K562 (cell line): Measurements from ENCODE around the gene EEFSEC. TPM values are rescaled to one million over a fixed set of nuclear protein-coding genes. Genes with fewer than 3 reads are reported as not detected.

Source experiments
- ATAC-seq: fragments of 200-7000 bp; cut with Tn5 transposase; 3 replicates; pipeline ENCODE4 v1.9.1; 2020; ENCODE audit warnings: moderate library complexity
- BruUV-seq: library from RNA; stranded (reverse); fragments of 400-500 nt; replicated peaks from 2 replicates; lab custom pipeline; 2021; lab: Mats Ljungman, UMichigan
- CTCF ChIA-PET: fragments of 300-600 bp; formaldehyde crosslinking; extraction: SDS; loops from one replicate; lab custom pipeline; 2021; ENCODE audit warnings: low intra/inter-chr PET ratio; lab: Yijun Ruan, JAX
- POLR2A ChIA-PET: fragments of 300-600, 350-650 bp; sonication (Branson Sonifier 250); formaldehyde crosslinking; extraction: SDS; loops from one replicate; lab custom pipeline; 2021; ENCODE audit warnings: antibody characterized with exemption, inconsistent platforms; lab: Yijun Ruan, JAX
- DNase-seq, 4 experiments: peaks; one replicate each; pipeline versions ENCODE4 v3.0.0 to v3.0.0-alpha.2; 2011 to 2018; ENCODE audit warnings: low spot score in 3 of 4, mixed read lengths in 3 of 4; ENCODE audit errors: extremely low read depth in 1 of 4
- FAIRE-seq: peaks from 2 replicates; lab custom pipeline; 2011; peaks lifted over from hg19 to GRCh38; lab: Jason Lieb, UNC
- H2AFZ ChIP-seq: 2 replicates; pipeline ENCODE4 v1.6.0; 2011; ENCODE audit warnings: low read depth, low read length, control low read depth, inconsistent platforms
- H3K27ac ChIP-seq: fragments of 200-600 bp; 3 replicates; pipeline ENCODE4 v1.8.0; 2011; ENCODE audit warnings: low read depth, mild to moderate bottlenecking, control low read depth, inconsistent platforms, low read length, moderate library complexity, mixed read lengths; ENCODE audit errors: extremely low read depth
- H3K27me3 ChIP-seq, 2 experiments: fragments of 300-600 bp in 1 of 2; 2 replicates in 1 of 2; 3 replicates in 1 of 2; pipeline versions ENCODE4 v1.6.0 to v1.8.0; 2011; ENCODE audit warnings: inconsistent platforms in 2 of 2, low read length in 2 of 2, mild to moderate bottlenecking in 1 of 2, mixed read lengths in 1 of 2, moderate library complexity in 1 of 2; ENCODE audit not compliant: control insufficient read depth in 2 of 2, insufficient read depth in 2 of 2
- H3K36me3 ChIP-seq: fragments of 300-600 bp; 3 replicates; pipeline ENCODE4 v1.8.0; 2011; ENCODE audit warnings: mild to moderate bottlenecking, low read length, inconsistent platforms; ENCODE audit not compliant: control insufficient read depth, insufficient read depth
- H3K4me1 ChIP-seq, 2 experiments: fragments of 200-600 bp in 1 of 2; replicated peaks in 1 of 2; 2 replicates in 1 of 2; 3 replicates in 1 of 2; pipeline versions ENCODE4 v1.5.1 to v1.8.0; 2011; ENCODE audit warnings: inconsistent platforms in 2 of 2, low read length in 2 of 2, mild to moderate bottlenecking in 1 of 2, mixed read lengths in 1 of 2, moderate library complexity in 1 of 2; ENCODE audit not compliant: control insufficient read depth in 2 of 2, insufficient read depth in 2 of 2
- H3K4me2 ChIP-seq: 2 replicates; pipeline ENCODE4 v1.6.1; 2011; ENCODE audit warnings: low read length, control low read depth, inconsistent platforms, mixed read lengths; ENCODE audit not compliant: insufficient read depth
- H3K4me3 ChIP-seq: fragments of 200-600 bp; sonication (generic), shearing (Covaris generic); 2 replicates; pipeline ENCODE4 v1.5.1; 2016; ENCODE audit warnings: control low read depth, inconsistent platforms
- H3K79me2 ChIP-seq: fragments of 200-600 bp; 3 replicates; pipeline ENCODE4 v1.8.0; 2011; ENCODE audit warnings: low read length, inconsistent platforms; ENCODE audit not compliant: control insufficient read depth, insufficient read depth
- H3K9ac ChIP-seq, 2 experiments: 2 replicates each; pipeline versions ENCODE4 v1.6.0 to v1.6.1; 2011; ENCODE audit warnings: low read depth in 2 of 2, low read length in 2 of 2, control low read depth in 1 of 2, inconsistent platforms in 1 of 2, mild to moderate bottlenecking in 1 of 2, mixed read lengths in 1 of 2; ENCODE audit not compliant: insufficient read depth in 1 of 2
- H3K9me1 ChIP-seq: one replicate; pipeline ENCODE4 v1.6.0; 2011; ENCODE audit warnings: inconsistent platforms, mild to moderate bottlenecking, low read length, moderate library complexity; ENCODE audit not compliant: control insufficient read depth, insufficient read depth
- H3K9me3 ChIP-seq: replicated peaks from 2 replicates; pipeline ENCODE4 v1.5.1; 2011; ENCODE audit warnings: low read depth, low read length, inconsistent platforms; ENCODE audit not compliant: control insufficient read depth, insufficient read depth
- H4K20me1 ChIP-seq: replicated peaks from 2 replicates; pipeline ENCODE4 v1.6.1; 2011; ENCODE audit warnings: low read length, inconsistent platforms, mixed read lengths; ENCODE audit not compliant: control insufficient read depth, insufficient read depth
- EHMT2 ChIP-seq: fragments of 450-650 bp; IDR thresholded peaks from 2 replicates; pipeline ENCODE4 v1.6.1; 2018; ENCODE audit warnings: antibody characterized with exemption
- MTA1 ChIP-seq: fragments of 450-650 bp; IDR thresholded peaks from 2 replicates; pipeline ENCODE4 v1.6.1; 2017; ENCODE audit warnings: borderline replicate concordance
- NFATC3 ChIP-seq: fragments of 450-650 bp; IDR thresholded peaks from 2 replicates; pipeline ENCODE4 v1.6.1; 2017; ENCODE audit warnings: mild to moderate bottlenecking
- NFIC ChIP-seq: fragments of 450-650 bp; IDR thresholded peaks from 2 replicates; pipeline ENCODE4 v1.6.1; 2017; ENCODE audit warnings: mild to moderate bottlenecking, inconsistent platforms
- REST ChIP-seq, 2 experiments: fragments of 450-650 bp; formaldehyde crosslinking in 1 of 2; IDR thresholded peaks; 2 replicates each; pipeline versions ENCODE4 v1.4.0 to v1.6.1; 2014 to 2020; ENCODE audit warnings: mild to moderate bottlenecking in 2 of 2, borderline replicate concordance in 1 of 2, low read depth in 1 of 2
- WGBS: fragments of 100-300 bp; shearing (Covaris generic); methylation state at CpG from one replicate; pipeline ENCODE4 v1.1.6; 2016; ENCODE audit warnings: low coverage, mixed read lengths; ENCODE audit not compliant: insufficient coverage; ENCODE audit errors: missing lambda C conversion rate; 5-methylcytosine and 5-hydroxymethylcytosine counted together
- in situ Hi-C: fragments of 300-500 bp; cut with MboI; formaldehyde crosslinking; loops from 4 replicates; pipeline ENCODE4 v1.15.0; 2018; ENCODE audit warnings: inconsistent platforms, mixed read lengths
- intact Hi-C: fragments of 100-400 bp; cut with micrococcal nuclease; formaldehyde crosslinking; loops from 2 replicates; pipeline ENCODE4 v1.14.2; 2022
- polyA plus RNA-seq, 8 experiments: library from polyadenylated mRNA; depleted of rRNA in 4 of 8; stranded (reverse) in 5 of 8; unstranded in 3 of 8; fragments of >200 nt; fragmentation: Nextera tagmentation in 2 of 8; fragmentation: Illumina TruSeq in 1 of 8; extraction: Ambion mirVana in 2 of 8; extraction: Trizol in 1 of 8; gene quantifications; 2 replicates each; pipeline versions ENCODE4 v1.2.1 to v1.2.3, GENCODE V29; 2011 to 2014; ENCODE audit warnings: inconsistent platforms in 1 of 8, missing spikeins in 1 of 8
- total RNA-seq, 7 experiments: library from RNA; depleted of rRNA in 6 of 7; stranded (reverse); fragments of >200 nt in 6 of 7; fragmentation: Illumina TruSeq in 2 of 7; extraction: Trizol in 2 of 7; gene quantifications; 2 replicates each; pipeline versions ENCODE4 v1.2.1 to v1.2.3, GENCODE V29; 2011 to 2021; ENCODE audit warnings: low replicate concordance in 1 of 7

The EEFSEC gene
- total and polyA plus RNA-seq, 9 of the 15 experiments (the other 6 are each of a cell fraction or from before 2014, with no cell fraction given), result 0.35 to 11.8 (median 7.7) TPM

- no TSS peak for BruUV-seq
- Histone ChIP-seq H3K27ac (no peak overlapping the region), H3K36me3 (no peaks in the 10 kb centered on the region), H3K79me2 (no peaks in the 10 kb centered on the region), H3K9me3 (no peaks in the 10 kb centered on the region), H3K9ac (peak overlapping the region in 1 of 2 experiments; percentile 82; a peak in 2 of 4 replicates), H2AFZ (no peak overlapping the region), H3K4me2 (no peak overlapping the region; the same call in 1 of the 2 replicates), H4K20me1 (no peaks in the 10 kb centered on the region), H3K9me1 (no peaks in the 10 kb centered on the region), H3K27me3 (no peaks in the 10 kb centered on the region), H3K4me1 (peaks cover 13 to 53% of the 10 kb centered on the region in 2 experiments; a peak in 4 of 5 replicates), H3K4me3 (no peak overlapping the region)
- in situ Hi-C loops (loop anchor here (10.0 kb wide), 1 partner anchor 220 kb away; no protein-coding TSS in a partner anchor), intact Hi-C loops (no loop called here)
- TF ChIP-seq NFATC3, result no peak
- FAIRE-seq, result no peak
- DNase-seq, result no peak
- POLR2A ChIA-PET, result interaction anchor here (0.6 kb wide), 1 partner anchor 53 kb away, joined by 3 read pairs; no protein-coding TSS in a partner anchor
- CTCF ChIA-PET, result no interaction called here
- no peak; the same call in 2 of the 3 replicates for ATAC-seq
- WGBS, result 86% methylated on average over 5 of the region's 6 CpGs
Measured at GRCh38 chr3:128395046-128395445, 241.8 kb downstream of the EEFSEC start.

DNA sequence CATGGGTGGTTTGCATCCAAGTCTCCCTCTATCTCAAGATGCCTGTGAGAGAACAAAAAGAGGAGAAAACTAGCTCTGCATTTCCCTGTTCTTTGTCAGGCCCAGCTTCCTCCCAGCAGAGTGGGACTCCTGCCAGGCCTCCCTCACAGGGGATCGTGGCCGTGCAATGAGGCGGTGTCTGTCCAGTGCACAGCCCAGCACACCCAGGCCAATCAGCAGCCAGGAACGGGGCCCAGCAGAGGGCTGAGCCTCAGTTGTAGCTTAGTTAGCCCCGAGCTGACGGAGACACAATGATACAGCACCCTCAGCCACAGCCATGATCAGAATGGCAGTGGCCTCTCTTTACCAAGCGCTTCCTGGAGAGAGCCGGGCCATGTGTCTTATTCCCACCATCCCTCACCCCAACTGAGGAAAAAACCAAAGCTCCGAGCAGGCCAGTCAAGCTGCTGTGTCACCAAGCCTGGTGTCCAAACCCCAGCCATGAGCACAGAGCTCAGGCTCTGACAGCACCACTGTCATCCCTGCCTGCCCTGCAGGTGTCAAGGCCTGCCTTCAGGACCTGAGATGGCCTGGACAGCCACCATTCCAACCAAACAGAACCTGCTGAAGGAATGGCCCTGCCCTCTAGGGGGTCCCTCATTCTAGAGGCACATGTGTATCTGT, 242.3 kb downstream of the EEFSEC start:
- Histone ChIP-seq H3K36me3 (no peaks in the 10 kb centered on the region), H3K27ac (0 out of 3 replicates have a peak overlapping the region, but pooled peaks have one; percentile 24), H3K4me2 (no peak overlapping the region; the same call in 1 of the 2 replicates), H4K20me1 (no peaks in the 10 kb centered on the region), H3K9ac (peak overlapping the region in 1 of 2 experiments; percentile 82; a peak in 2 of 4 replicates), H3K9me3 (no peaks in the 10 kb centered on the region), H3K4me3 (no peak overlapping the region), H3K79me2 (no peaks in the 10 kb centered on the region), H3K4me1 (peaks cover 13 to 56% of the 10 kb centered on the region in 2 experiments; a peak in 4 of 5 replicates), H2AFZ (no peak overlapping the region), H3K9me1 (no peaks in the 10 kb centered on the region), H3K27me3 (no peaks in the 10 kb centered on the region)
- FAIRE-seq, result no peak
- intact Hi-C loops, result no loop called here
- WGBS, result 50% methylated on average over 8 of the region's 9 CpGs
- peak; percentile 47 to 51 (median 50) for DNase-seq
- in situ Hi-C loops, result loop anchor here (10.0 kb wide), 1 partner anchor 221 kb away; no protein-coding TSS in a partner anchor
- BruUV-seq, result no TSS peak
- POLR2A ChIA-PET, result interaction anchor here (0.6 to 1.8 kb wide), 2 partner anchors 21 to 52 kb away, joined by 3 to 7 read pairs; no protein-coding TSS in a partner anchor
- peak; percentile 66 for ATAC-seq
- CTCF ChIA-PET, result no interaction called here
- TF ChIP-seq EHMT2 (peak; percentile 37; the same call in 1 of the 2 replicates), REST (IDR thresholded peaks at IDR 0.05; ENCODE audit: borderline replicate concordance) (peak; percentile 61), REST (CRISPR knock-in tag; IDR thresholded peaks at IDR 0.05; ENCODE audit: low read depth) (no peak), NFIC (0 out of 2 replicates have a peak, but pooled peaks have one; percentile 30), MTA1 (no peak)
